MM.1S (cell line): ENCODE data around the gene ATP9A.
"Not testable (repeated sequence)": the region's sequence is repeated elsewhere in the genome, so short reads cannot be mapped to it uniquely, and the experiment has no call there.

Experiments
- DNase-seq: peaks from one replicate; pipeline ENCODE4 v3.0.0-alpha.2; 2015
- H2AFZ ChIP-seq: fragments of 300-600 bp; sonication (generic); 2 replicates; pipeline ENCODE4 v1.6.0; 2016; ENCODE audit warnings: antibody characterized with exemption, low read length
- H3F3A ChIP-seq: fragments of 300-600 bp; sonication (generic); 2 replicates; pipeline ENCODE4 v1.6.1; 2016; ENCODE audit warnings: mild to moderate bottlenecking, antibody characterized with exemption, low read length, moderate library complexity, mixed read lengths; ENCODE audit not compliant: insufficient read depth
- H3K27ac ChIP-seq: fragments of 300-600 bp; sonication (generic); 2 replicates; pipeline ENCODE4 v1.5.1; 2016; ENCODE audit warnings: mild to moderate bottlenecking, low read length
- H3K27me3 ChIP-seq: fragments of 300-600 bp; sonication (generic); replicated peaks from 2 replicates; pipeline ENCODE4 v1.6.0; 2016; ENCODE audit warnings: low read length; ENCODE audit not compliant: insufficient read depth
- H3K36me3 ChIP-seq: fragments of 300-600 bp; sonication (generic); replicated peaks from 2 replicates; pipeline ENCODE4 v1.6.1; 2016; ENCODE audit warnings: mild to moderate bottlenecking, low read length, mixed read lengths; ENCODE audit not compliant: insufficient read depth
- H3K4me1 ChIP-seq: fragments of 300-600 bp; sonication (generic); 2 replicates; pipeline ENCODE4 v1.6.1; 2016; ENCODE audit warnings: low read length, mixed read lengths
- H3K4me2 ChIP-seq: fragments of 300-600 bp; sonication (generic); 2 replicates; pipeline ENCODE4 v1.6.0; 2016; ENCODE audit warnings: low read depth, low read length
- H3K4me3 ChIP-seq: fragments of 300-600 bp; sonication (generic); 2 replicates; pipeline ENCODE4 v1.5.1; 2016; ENCODE audit warnings: low read length, mixed read lengths
- H3K79me2 ChIP-seq: fragments of 300-600 bp; sonication (generic); 2 replicates; pipeline ENCODE4 v1.6.1; 2016; ENCODE audit warnings: mixed run types, low read length, mixed read lengths
- H3K9ac ChIP-seq: fragments of 300-600 bp; sonication (generic); 2 replicates; pipeline ENCODE4 v1.6.1; 2016; ENCODE audit warnings: low read length, mixed read lengths
- H3K9me2 ChIP-seq: fragments of 300-600 bp; sonication (generic); replicated peaks from 2 replicates; pipeline ENCODE4 v1.6.1; 2016; ENCODE audit warnings: mild to moderate bottlenecking, low read length, mixed read lengths; ENCODE audit not compliant: insufficient read depth
- H3K9me3 ChIP-seq: fragments of 300-600 bp; sonication (generic); replicated peaks from 2 replicates; pipeline ENCODE4 v1.6.1; 2016; ENCODE audit warnings: mild to moderate bottlenecking, low read length, mixed read lengths; ENCODE audit not compliant: insufficient read depth
- H4K20me1 ChIP-seq: fragments of 300-600 bp; sonication (generic); 2 replicates; pipeline ENCODE4 v1.6.1; 2016; ENCODE audit warnings: mild to moderate bottlenecking, low read length, moderate library complexity, mixed read lengths; ENCODE audit not compliant: insufficient read depth
- CTCF ChIP-seq: fragments of 300-600 bp; sonication (generic); IDR thresholded peaks from 2 replicates; pipeline ENCODE4 v1.5.1; 2016; ENCODE audit warnings: antibody characterized with exemption, low read length, mixed read lengths
- EZH2 ChIP-seq: fragments of 300-600 bp; sonication (generic); optimal IDR thresholded peaks from 2 replicates; pipeline ENCODE3; 2017; ENCODE audit warnings: low read depth, mild to moderate bottlenecking, antibody characterized with exemption, low read length, mixed read lengths
- EZH2phosphoT487 ChIP-seq: fragments of 300-600 bp; sonication (generic); IDR thresholded peaks from 2 replicates; pipeline ENCODE4 v1.6.1; 2018; ENCODE audit warnings: antibody characterized with exemption, low read length

The ATP9A gene

GRCh38 chr20:51660672-51661608 lies 107.2 kb downstream of the ATP9A start:
- H3K9ac ChIP-seq = no peak overlapping the region
- TF ChIP-seq EZH2phosphoT487 (no peak), EZH2 (no peak)
- no peak for DNase-seq

GRCh38 chr20:51659491-51660050 lies 108.6 kb downstream of the ATP9A start:
- H3K79me2 ChIP-seq = no peaks in the 10 kb centered on the region
- no peaks in the 10 kb centered on the region for H3K36me3 ChIP-seq
- H3K9me2 ChIP-seq = no peaks in the 10 kb centered on the region
- H3K9me3 ChIP-seq = no peaks in the 10 kb centered on the region
- no peak overlapping the region for H3K4me2 ChIP-seq
- no peak overlapping the region for H3K4me3 ChIP-seq
- no peaks in the 10 kb centered on the region for H4K20me1 ChIP-seq
- H3F3A ChIP-seq = no peaks in the 10 kb centered on the region
- no peak for DNase-seq
- TF ChIP-seq EZH2 = no peak
- H3K4me1 ChIP-seq = no peaks in the 10 kb centered on the region
- no peak overlapping the region for H2AFZ ChIP-seq
- no peaks in the 10 kb centered on the region for H3K27me3 ChIP-seq
- H3K27ac ChIP-seq = no peak overlapping the region
- H3K9ac ChIP-seq = no peak overlapping the region

More at GRCh38 chr20:51660672-51661608, 107.2 kb downstream of the ATP9A start:
- Histone ChIP-seq H3K27ac (no peak overlapping the region), H3K9me2 (no peaks in the 10 kb centered on the region), H3K4me1 (no peaks in the 10 kb centered on the region), H4K20me1 (no peaks in the 10 kb centered on the region), H3K79me2 (no peaks in the 10 kb centered on the region), H3F3A (no peaks in the 10 kb centered on the region), H3K9me3 (no peaks in the 10 kb centered on the region), H2AFZ (no peak overlapping the region), H3K4me2 (no peak overlapping the region), H3K27me3 (no peaks in the 10 kb centered on the region), H3K4me3 (no peak overlapping the region), H3K36me3 (no peaks in the 10 kb centered on the region)

GRCh38 chr20:51656726-51657260 lies 111.4 kb downstream of the ATP9A start:
- TF ChIP-seq EZH2 = no peak
- no peak for TF ChIP-seq EZH2phosphoT487
- TF ChIP-seq CTCF = no peak
- no peak overlapping the region for H3K4me3 ChIP-seq
- no peaks in the 10 kb centered on the region for H3K36me3 ChIP-seq
- DNase-seq = no peak
- H2AFZ ChIP-seq = no peak overlapping the region
- H3K4me2 ChIP-seq = no peak overlapping the region
- no peaks in the 10 kb centered on the region for H3K9me3 ChIP-seq
- no peaks in the 10 kb centered on the region for H3K27me3 ChIP-seq
- no peaks in the 10 kb centered on the region for H3K4me1 ChIP-seq
- no peak overlapping the region for H3K27ac ChIP-seq
- H3K9me2 ChIP-seq = no peaks in the 10 kb centered on the region
- no peaks in the 10 kb centered on the region for H4K20me1 ChIP-seq
- no peaks in the 10 kb centered on the region for H3F3A ChIP-seq
- no peak overlapping the region for H3K9ac ChIP-seq
- H3K79me2 ChIP-seq = no peaks in the 10 kb centered on the region

- H3K27me3 ChIP-seq, H4K20me1 ChIP-seq, DNase-seq, H3K27ac ChIP-seq, H3K79me2 ChIP-seq, H3K9ac ChIP-seq, H2AFZ ChIP-seq, H3K36me3 ChIP-seq, H3K4me2 ChIP-seq, H3K4me1 ChIP-seq, H3F3A ChIP-seq, H3K9me2 ChIP-seq, H3K9me3 ChIP-seq, H3K4me3 ChIP-seq: not testable (repeated sequence)
Measured at GRCh38 chr20:51656089-51656488, 112.1 kb downstream of the ATP9A start.
